Stimulated activated CD4-positive, alpha-beta T cell treated with anti-CD3 and anti-CD28 coated beads, TNF-alpha, amount 100 ng/mL, for 24 hours (primary cell): ENCODE measurements around the gene SMARCB1.

Experiments used
- DNase-seq, 3 experiments: peaks; one replicate each; pipeline ENCODE4 v3.0.0-alpha.2; 2020; ENCODE audit warnings: low read depth in 3 of 3

Gene SMARCB1

DNA sequence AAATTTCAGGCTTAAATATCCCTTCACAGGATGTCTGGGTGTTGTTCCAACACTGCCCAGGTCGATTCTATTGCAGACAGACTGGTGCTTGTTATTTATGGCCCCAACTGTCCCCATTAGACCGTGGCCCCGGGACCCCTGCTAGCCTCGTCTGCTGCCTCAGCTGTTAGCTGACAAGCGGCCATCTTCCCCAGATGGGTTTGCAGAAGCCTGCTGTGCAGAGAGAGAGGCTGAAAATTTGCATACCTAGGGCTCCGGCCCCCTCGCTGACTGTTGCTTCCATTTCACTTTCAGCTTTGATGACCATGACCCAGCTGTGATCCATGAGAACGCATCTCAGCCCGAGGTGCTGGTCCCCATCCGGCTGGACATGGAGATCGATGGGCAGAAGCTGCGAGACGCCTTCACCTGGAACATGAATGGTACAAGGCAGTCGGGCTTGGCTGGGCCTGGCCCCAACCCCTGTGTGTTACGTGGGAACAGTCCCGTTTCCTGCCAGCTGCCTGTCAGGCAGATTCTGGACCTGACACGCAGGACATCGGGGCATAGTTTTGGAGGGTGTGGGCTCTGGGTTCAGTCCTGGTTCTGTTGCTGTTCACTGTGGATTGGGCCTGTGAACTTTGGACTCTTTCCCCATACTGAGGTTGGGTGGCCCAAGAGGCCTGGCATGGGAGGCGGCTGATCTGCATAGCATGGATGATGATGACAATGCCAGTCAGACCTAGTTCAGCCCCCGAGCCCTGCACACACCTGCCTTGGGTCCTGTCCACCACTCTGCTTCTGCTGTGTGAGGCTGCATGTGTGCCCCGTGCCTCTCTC, 16.4 kb downstream of the SMARCB1 start:
- DNase-seq, result no peak

DNA sequence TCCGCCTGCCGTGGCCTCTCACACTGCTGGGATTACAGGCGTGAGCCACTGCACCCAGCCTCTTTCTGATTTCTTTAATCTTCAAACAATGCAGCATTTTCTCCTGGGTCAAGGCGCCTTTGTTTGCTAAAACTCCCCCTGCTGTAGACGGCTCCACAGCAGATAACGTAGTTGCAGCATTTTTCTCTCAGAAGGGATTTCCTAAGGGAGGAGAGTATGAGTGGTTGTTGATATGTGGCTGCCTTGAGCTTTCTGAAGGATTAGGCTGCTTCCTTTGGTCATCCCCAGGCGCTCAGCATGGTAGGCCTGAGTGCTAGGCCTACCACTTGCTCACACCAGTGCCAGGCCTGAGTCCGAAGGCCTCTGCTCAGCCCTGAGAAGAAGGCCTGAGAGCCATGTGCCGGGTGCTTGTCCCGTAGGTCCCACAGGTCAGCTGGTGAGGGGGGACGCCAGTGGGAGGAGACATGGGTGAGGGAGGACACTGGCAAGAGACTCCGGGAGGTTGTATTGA, 18.1 kb downstream of the SMARCB1 start:
- no peak for DNase-seq

DNA sequence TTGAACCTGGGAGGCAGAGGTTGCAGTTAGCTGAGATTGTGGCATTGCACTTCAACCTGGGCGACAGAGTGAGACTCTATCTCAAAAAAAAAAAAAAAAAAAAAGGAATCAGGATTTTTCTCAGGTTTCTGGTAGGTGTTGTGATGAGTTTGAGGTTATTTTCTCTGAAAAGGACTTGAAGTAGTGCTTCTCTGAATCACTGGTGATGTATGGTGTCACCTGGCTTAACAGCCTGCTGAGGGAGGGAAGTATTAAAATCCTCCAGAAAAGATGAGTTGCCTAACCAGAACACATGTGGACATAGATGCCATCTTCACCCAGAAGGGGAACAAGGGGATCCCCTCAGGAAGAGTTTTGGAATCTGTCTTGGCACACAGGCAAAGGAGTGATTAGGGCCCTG, 20.1 kb downstream of the SMARCB1 start:
- DNase-seq, result no peak

DNA sequence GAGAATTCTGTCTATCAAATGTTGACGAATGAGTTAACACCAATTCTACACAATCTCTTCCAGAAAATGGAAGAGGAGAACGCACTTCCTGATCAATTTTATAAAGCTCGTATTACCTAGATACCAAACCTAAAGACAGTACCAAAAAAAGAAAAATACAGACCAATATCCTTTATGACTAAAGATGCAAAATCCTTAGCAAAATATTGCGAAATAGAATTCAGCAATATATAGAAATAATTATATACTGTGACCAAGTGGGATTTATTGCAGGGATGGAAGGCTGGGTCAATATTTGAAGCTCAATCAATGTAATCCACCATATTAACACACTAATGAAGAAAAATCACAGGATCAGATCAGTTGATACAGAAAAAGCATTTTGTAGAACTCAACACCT, 25.6 kb downstream of the SMARCB1 start:
- DNase-seq, result no peak

DNA sequence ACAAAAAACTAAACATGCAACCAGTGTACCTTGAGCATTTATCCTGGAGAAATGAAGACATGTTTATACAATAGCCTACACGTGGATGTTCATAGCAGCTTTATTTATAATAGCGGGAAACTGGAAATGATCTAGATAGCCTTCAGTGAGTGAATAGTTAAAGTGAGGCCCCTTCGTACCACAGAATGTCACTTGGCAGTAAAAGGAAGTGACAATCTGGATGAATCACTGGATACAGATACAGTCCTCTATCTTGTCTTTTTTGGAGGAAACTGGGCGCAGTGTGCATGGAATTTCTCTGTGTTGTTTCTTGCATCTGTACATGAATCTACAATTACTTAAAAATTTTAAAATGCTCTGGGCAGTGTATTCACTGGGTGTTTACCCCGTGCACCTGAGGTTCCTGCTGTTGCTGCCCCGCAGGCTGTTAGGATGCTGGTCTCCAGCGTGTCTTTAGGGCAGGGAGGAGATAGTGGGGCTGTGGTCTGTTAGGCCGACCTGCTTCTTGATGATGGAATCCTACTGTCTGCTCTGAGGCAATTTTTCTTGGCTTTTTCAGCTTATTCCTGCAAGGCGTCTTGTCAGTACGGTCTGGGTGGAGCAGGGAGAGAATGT, 28.9 kb downstream of the SMARCB1 start:
- no peak for DNase-seq

DNA sequence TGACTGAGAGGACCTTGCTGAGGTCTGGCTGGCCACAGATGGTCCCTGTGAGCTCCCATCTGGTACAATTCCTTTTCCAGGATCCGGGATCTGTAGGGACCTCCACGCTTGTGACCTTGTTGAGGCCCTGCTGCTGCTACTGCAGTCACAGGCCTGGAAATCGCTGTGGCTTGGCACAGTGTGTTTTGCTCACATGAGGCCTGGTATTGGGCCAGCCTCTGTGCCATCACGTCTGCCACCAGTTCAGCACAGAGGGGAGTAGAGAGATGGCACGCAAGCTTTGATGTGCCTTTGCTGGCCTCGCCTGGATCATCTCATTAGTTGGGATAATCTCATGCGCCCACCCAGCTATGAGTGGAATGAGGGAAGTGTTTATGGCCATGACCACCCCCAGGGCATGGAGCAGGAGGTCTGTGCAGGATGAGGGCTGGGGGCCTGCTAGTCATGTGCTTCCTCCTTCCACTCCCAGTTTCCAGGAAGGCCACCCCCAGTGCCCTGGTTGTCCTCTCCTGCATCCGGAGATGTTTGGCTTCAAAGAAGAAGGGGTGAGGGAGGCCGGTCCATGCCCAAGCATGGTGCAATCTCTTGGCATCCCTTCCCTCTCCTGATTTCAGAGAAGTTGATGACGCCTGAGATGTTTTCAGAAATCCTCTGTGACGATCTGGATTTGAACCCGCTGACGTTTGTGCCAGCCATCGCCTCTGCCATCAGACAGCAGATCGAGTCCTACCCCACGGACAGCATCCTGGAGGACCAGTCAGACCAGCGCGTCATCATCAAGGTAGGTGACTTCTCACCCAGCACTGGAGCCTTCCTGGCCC, 29.6 kb downstream of the SMARCB1 start:
- no peak for DNase-seq

DNA sequence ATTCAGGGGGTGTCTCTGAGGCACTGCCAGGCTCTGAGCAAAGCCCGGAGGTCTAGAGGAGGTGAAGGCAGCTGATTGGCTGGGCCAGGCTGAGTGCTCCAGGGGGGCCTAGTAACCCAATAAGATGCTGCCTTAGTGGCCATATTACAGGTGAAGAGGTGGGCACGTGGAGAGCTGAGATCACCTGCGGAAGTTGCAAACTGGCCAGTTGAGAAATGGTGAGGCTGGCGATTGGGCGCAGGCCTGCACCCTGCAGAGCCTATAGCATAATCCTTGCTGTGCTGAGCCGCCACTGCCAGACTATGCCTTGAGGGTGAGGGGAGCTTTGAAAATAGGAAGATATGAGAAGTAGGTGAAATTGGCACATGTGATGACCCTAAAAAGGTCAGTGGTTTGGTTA, 30.4 kb downstream of the SMARCB1 start:
- DNase-seq, result no peak

DNA sequence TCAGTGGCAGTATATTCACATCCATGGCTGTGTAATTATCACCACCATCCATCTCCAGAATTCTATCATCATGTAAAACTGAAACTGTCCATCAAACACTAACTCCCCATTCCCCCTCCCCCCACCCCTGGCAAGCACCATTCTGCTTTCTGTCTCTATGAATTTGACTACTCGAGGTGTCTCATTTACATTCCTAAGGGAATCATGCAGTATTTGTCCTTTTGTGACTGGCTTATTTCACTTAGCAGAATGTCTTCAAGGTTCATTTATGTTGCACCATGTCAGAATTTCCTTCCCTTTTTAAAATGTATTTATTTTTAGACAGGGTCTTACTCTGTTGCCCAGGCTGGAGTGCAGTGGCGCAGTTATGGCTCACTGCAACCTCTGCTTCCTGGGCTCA, 31.8 kb downstream of the SMARCB1 start:
- DNase-seq, result no peak

DNA sequence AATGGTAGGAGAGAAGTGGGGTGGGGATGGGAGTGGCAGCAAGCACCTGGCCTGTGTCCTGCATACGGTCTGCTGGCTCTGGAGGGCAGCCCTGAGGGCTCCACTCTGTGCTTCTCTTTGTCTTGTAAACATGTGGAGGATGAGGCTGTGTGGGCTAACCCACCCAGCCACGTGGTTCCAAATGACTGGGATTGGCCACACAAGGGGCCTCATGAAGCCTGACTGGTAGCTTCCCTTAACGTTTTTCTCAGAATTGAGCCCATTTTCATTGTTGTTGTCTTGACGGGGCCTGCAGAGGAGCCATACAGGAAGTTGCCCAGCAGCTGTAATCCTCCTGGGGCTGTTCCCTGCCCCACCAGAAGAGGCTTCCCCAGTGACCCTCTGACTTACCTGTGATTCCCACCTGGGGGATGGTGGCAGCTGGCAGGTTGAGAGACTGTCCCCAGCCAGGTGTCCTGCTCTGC, 34.0 kb downstream of the SMARCB1 start:
- DNase-seq, result no peak

DNA sequence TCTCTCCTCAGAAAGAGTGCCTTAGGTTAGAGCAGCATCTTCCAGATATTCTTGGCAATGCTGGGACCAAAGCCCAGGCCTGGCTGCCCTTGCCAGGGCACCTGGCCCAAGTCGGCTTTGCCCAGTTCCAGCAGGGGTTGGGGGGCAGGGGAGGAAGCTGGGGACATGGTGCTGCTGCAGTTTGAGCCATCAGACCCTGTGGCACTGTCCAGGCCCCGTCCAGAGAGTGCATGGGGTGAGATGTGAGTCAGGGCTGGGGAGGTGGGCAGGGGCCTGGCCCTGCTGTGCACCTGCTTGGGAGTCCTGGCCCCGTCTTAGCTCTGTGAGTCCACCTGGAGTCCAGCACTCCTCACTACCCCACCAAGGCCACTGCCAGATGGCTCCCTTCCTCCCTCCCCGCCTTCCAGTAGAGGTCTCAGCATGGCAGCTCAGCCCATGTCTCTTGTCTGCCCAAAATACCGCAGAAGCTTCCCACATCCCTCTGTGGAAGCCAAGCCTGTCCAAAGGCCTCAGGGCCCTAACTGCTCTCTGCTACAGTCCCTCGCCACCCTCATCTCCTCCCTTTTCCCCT, 35.4 kb downstream of the SMARCB1 start:
- DNase-seq, result no peak

DNA sequence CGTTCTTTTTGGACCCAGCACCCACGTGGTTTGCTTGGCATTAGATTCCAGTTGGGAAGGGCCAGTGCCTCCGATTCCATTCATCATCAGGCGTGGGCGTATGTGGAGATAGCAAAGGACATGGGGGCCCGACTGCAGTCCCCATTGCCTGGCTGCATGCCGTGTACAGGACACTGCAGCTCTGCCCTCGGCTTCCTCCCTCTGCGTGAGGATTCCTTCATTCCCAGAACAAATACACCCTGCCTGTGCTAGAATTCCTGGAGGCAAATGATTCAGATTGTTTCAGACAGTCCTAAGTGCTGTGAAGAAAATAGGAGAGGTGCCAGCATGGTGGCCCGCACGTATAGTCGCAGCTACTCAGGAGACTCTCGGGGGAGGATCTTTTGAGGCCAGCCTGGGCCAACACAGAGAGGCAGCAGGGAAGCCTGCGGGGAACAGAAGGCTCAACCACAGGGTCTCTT, 36.6 kb downstream of the SMARCB1 start:
- DNase-seq, result no peak

DNA sequence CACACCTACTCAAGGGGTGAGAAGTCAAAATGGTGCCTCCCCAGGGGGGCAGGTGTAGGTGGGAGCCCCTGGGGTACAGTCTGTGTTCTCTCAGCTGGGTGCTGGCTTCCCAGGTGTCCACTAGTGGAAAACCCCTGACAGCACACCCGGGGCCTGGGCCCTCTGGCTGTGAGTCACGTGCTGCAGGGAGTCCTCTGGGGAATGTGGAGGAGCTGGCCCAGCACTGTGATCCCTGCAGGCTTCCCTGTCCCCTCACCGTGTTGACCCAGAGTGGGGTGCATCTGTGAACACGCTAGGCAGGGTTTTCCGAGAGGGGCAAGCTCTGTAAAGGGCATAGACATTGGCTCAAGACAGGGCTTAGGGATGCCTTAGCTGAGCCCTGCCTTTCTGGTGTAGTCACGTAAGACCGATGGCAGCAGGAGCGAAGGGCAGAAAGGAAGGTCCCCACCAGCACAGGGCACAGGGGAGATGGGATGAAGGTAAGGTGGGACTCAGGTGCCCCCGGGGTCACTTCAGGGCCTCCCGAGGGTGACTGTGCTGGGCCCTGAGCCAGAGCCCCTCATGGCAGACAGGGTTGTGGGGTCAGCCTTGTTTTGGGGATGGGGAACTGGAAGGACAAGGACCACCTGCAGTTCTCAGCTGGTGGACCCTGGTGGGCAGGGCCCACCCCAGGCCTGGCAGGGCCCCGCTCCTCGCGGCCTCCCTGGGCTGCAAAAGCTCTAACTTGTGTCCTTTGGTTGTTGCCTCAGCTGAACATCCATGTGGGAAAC, 37.9 kb downstream of the SMARCB1 start:
- no peak for DNase-seq

DNA sequence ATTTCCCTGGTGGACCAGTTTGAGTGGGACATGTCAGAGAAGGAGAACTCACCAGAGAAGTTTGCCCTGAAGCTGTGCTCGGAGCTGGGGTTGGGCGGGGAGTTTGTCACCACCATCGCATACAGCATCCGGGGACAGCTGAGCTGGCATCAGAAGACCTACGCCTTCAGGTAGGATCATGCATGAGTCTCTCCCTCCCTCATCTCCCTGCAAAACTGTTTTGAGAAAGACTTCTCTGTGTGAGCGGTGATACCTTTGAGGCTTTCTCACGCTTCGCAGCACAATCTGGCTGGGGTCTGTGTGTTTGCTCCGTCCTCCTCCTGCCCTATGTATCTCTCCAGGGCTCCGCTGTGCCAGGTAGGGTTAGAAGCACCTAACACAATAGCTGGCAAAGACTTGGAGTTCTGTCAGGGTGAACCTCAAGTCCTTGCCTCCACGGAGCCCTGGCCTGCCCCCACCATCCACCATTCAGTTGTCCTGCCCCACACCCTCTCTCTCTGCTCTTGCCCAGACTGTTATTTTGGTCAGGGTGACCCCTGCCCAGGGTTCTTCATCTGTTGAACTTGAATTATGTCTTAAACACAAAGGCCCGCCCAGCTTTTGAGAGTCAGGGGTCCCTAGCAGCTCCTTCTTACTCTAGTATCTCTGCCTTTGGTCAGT, 38.6 kb downstream of the SMARCB1 start:
- no peak for DNase-seq

DNA sequence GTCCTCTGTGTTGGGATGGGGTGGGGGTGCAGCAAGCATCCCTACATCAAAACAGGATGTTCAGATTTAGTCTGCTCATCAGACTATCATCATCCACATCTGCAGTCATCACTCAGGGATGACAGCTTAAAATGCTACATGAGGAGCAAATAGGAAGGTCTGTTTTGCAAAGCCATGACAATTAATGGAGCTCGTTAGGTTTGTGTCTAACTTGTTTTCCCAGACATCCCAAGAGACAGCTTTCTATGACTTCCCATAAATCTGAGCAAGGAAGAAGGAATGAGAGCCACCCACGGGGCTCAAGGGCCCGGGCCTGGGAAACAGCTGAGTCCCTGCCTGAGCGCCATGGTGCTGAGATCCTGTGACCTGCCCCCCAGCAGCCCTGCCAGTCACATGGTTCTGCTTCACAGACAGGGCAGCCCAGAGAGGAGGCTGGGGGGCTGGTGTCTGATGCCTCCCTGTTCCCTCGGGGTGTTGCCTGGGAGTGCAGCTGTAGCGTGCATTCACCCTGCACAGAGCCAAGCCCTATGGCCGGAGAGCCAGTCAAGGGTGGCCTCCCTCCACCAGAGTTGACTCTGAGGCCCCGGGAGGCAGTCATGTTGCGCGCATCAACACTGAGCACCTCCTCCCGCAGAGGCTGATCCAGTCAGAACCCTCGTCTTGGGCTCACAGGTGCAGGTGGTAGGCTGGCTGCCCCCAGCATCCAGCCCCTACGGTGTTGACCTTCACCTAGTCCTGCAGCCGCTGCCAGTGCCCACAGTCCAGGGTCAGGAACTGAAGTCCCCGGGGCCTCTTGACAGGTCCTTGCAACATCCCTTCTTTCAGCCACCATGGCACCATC, 40.0 kb downstream of the SMARCB1 start:
- DNase-seq, result no peak

DNA sequence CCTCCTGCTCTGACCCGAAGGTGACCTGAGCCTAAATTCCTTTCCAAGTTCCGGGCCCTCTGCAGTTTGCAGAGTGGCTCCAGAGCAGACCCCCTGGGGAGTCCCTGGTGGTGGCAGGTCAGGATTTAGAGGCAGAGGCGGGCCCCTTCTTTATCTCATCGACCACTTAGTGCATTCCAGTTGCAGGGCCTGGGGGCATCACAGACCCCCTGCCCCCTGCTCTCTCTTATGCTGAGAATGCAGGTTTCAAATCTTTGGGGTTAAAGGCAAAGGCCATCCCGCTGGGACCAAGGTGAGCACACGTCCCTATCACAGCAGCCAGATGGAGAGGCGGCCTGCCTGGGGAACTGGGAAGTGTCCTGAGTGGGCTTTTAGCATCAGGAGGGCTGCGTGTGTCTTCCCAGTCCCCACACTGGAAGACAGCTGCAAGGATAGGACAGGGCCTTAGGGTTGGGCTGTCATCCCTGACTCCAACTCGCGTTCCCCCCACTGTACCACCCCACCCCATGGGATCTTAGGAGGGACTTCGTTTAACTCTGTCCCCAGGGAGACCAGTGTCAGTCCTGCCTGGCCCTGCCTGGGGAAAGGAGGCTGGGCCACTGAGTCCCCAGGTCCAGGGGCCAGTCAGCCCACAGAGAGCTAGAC, 40.7 kb downstream of the SMARCB1 start:
- DNase-seq, result no peak

DNA sequence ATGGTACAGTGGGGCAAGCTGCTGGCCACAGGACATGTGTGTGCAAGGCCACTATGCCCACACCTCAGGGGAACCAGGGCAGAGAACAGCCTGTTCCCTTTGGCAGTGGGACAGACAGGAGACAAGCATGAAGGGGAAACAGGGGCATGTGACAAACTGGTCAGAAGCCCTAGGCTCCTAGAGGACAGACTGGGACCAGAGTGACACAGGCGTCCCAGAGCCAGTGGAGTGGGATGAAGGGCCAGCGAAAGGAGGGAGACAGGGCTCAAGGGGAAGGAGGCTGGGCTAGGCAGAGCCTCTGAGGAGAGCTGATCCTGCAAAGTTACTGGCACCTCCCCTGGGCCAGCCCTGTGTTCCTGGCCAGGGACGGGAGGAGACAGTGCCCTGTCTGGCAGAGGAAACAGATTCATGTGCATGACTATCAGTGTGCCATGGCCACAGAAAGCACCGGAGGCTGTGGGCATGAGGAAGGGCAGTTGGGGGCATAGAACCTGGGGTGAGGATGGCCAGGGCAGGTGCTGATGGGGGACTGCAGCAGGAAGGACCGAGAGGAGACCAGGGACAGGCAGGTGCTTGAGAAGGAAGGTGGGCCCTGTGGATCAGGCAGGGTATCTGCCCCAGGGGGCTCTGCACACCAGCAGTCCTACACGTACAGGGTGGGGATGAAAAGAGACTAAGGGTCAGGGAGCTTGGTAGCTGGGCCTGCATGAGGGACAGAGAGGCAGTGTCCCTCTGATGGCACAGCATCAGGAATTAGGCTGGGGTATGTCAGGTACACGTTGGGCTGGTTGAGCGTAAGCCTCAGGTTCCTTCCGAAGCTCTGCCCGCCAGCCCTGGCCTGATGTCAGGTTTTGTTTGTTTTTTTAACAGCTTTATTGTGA, 42.3 kb downstream of the SMARCB1 start:
- no peak for DNase-seq

DNA sequence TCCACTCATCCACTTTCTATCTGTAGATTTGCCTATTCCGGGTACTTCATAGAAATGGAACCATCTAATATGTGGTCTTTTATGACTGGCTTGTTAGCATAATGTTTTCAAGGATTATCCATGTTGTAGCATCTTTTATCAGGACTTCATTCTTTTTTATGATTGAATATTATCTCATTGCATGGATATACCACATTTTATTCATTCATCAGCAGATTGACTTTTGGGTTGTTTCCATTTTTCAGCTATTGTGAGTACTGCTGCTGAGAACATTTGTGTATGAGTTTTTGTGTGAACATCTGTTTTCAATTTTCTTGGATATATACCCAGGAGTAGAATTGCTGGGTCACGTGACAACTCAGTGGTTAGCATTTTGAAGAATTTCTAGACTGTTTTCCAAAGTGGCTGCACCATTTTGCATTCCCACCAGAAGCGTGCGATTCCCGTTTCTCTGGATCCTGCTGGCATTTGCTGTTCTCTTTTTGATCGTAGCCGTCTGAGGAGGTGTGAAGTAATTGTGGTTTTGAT, 43.1 kb downstream of the SMARCB1 start:
- no peak for DNase-seq

DNA sequence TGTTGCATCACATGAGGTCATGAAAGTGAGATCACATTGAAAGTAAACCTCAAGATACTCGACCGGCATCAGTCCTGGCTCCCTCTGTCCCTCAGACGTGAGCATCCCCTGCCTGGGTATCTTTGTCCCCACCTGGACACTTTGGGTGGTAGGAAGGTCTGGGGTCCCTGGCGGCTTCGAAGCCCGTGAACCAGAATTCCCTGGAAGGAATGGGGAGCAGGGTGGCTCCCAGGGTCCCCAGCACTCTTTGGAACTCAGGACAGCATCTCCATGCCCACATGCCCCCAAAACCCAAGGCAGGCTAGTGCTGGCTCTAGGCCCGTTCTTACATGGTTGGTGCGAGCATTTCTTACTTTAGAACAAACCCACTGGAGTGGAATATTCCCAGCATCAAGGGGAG, 44.5 kb downstream of the SMARCB1 start:
- no peak for DNase-seq
